Thyroid gland (tissue), 4 donors: ENCODE data around the gene PSMB8.

Source experiments
- CTCF ChIP-seq, 6 experiments: fragments of 200-600 bp in 3 of 6; fragments of 450-650 bp in 3 of 6; sonication (generic) in 3 of 6; IDR thresholded peaks; one replicate each; pipeline ENCODE4 v1.5.1; 2016 to 2019; ENCODE audit warnings: antibody characterized with exemption in 6 of 6, mild to moderate bottlenecking in 2 of 6, inconsistent platforms in 1 of 6, moderate library complexity in 1 of 6
- POLR2A ChIP-seq, 2 donors: fragments of 450-650 bp; IDR thresholded peaks; one replicate each; pipeline ENCODE4 v1.6.1; 2017; ENCODE audit warnings: antibody characterized with exemption in 2 of 2, mild to moderate bottlenecking in 2 of 2, moderate library complexity in 1 of 2

GRCh38 chr6:32815115-32815514, 28.7 kb downstream of the PSMB8 start:
- no peak for TF ChIP-seq CTCF (IDR thresholded peaks at IDR 0.05)
- TF ChIP-seq POLR2A (IDR thresholded peaks at IDR 0.05), result no peak
